ENCODE results near the gene TRPM6. TPM values are rescaled to one million over a fixed set of nuclear protein-coding genes. Genes with fewer than 3 reads are reported as not detected.

The TRPM6 gene
- polyA plus RNA-seq, 6 donors from 2014 or later, result not detected

- Mint-ChIP-seq H3K9me3 (no peaks in the 10 kb centered on the region), H3K4me3 (no peak overlapping the region), H3K27me3 (peaks cover 5 to 22% (median 17%) of the 10 kb centered on the region in 3 donors), H3K36me3 (no peaks in the 10 kb centered on the region), H3K27ac (no peak overlapping the region), H3K4me1 (no peaks in the 10 kb centered on the region)
- DNase-seq (no peak), ATAC-seq (ENCODE audit: low read depth in 2 of 2) (no peak)
These were observed 103.2 kb downstream of the TRPM6 start for GRCh38 chr9:74784506-74784905.

- Mint-ChIP-seq H3K4me1 (no peaks in the 10 kb centered on the region), H3K27ac (no peak overlapping the region), H3K36me3 (no peaks in the 10 kb centered on the region), H3K27me3 (peaks cover 7 to 21% (median 20%) of the 10 kb centered on the region in 3 donors), H3K4me3 (no peak overlapping the region), H3K9me3 (no peaks in the 10 kb centered on the region)
- ATAC-seq (ENCODE audit: low read depth in 2 of 2), result no peak
- DNase-seq, result no peak
These were observed 104.3 kb downstream of the TRPM6 start for GRCh38 chr9:74783408-74783807.

GRCh38 chr9:74777136-74777879 is 110.4 kb downstream of the TRPM6 start:
- H3K36me3 Mint-ChIP-seq, result no peaks in the 10 kb centered on the region
- peaks cover 10 to 20% (median 11%) of the 10 kb centered on the region in 3 donors for H3K27me3 Mint-ChIP-seq
- peak; percentile 58 to 68 for ATAC-seq (ENCODE audit: low read depth in 2 of 2)
- H3K27ac Mint-ChIP-seq, result peak overlapping the region in 1 of 6 donors; percentile 29
- H3K4me3 Mint-ChIP-seq, result no peak overlapping the region
- no peaks in the 10 kb centered on the region for H3K9me3 Mint-ChIP-seq
- no peaks in the 10 kb centered on the region for H3K4me1 Mint-ChIP-seq
- peak; percentile 51 for DNase-seq

- Mint-ChIP-seq H3K36me3 (no peaks in the 10 kb centered on the region), H3K27ac (no peak overlapping the region), H3K4me1 (no peaks in the 10 kb centered on the region), H3K9me3 (no peaks in the 10 kb centered on the region), H3K27me3 (peaks cover 13 to 22% (median 14%) of the 10 kb centered on the region in 3 donors), H3K4me3 (no peak overlapping the region)
- DNase-seq, result no peak
- ATAC-seq (ENCODE audit: low read depth in 2 of 2), result no peak
These were observed 112.3 kb downstream of the TRPM6 start for GRCh38 chr9:74775396-74775795.

- ATAC-seq (ENCODE audit: low read depth in 2 of 2), result peak; percentile 45 to 75
- no peaks in the 10 kb centered on the region for H3K4me1 Mint-ChIP-seq
- no peaks in the 10 kb centered on the region for H3K36me3 Mint-ChIP-seq
- peaks cover 9 to 15% (median 11%) of the 10 kb centered on the region in 3 donors for H3K27me3 Mint-ChIP-seq
- H3K4me3 Mint-ChIP-seq, result no peak overlapping the region
- DNase-seq, result peak; percentile 55
- peak overlapping the region in 1 of 6 donors; percentile 14 for H3K27ac Mint-ChIP-seq
- no peaks in the 10 kb centered on the region for H3K9me3 Mint-ChIP-seq
These were observed 113.7 kb downstream of the TRPM6 start for GRCh38 chr9:74773886-74774479.

GRCh38 chr9:74772121-74772520 is 115.6 kb downstream of the TRPM6 start:
- no peak overlapping the region for H3K27ac Mint-ChIP-seq
- H3K27me3 Mint-ChIP-seq, result peaks cover 9 to 28% (median 21%) of the 10 kb centered on the region in 3 donors
- no peaks in the 10 kb centered on the region for H3K4me1 Mint-ChIP-seq
- H3K9me3 Mint-ChIP-seq, result no peaks in the 10 kb centered on the region
- ATAC-seq (ENCODE audit: low read depth in 2 of 2), result no peak
- H3K4me3 Mint-ChIP-seq, result no peak overlapping the region
- no peaks in the 10 kb centered on the region for H3K36me3 Mint-ChIP-seq
- no peak for DNase-seq

- ATAC-seq (ENCODE audit: low read depth in 2 of 2), result no peak
These were observed 116.0 kb downstream of the TRPM6 start for GRCh38 chr9:74771672-74772071.

GRCh38 chr9:74771262-74771585 is 116.5 kb downstream of the TRPM6 start:
- ATAC-seq (ENCODE audit: low read depth in 2 of 2) (no peak), DNase-seq (no peak)
- Mint-ChIP-seq H3K27ac (peak overlapping the region in 1 of 6 donors; percentile 32), H3K36me3 (no peaks in the 10 kb centered on the region), H3K27me3 (peaks cover 9 to 28% (median 21%) of the 10 kb centered on the region in 3 donors), H3K4me1 (no peaks in the 10 kb centered on the region), H3K4me3 (no peak overlapping the region), H3K9me3 (no peaks in the 10 kb centered on the region)

More at GRCh38 chr9:74771672-74772071, 116.0 kb downstream of the TRPM6 start:
- no peaks in the 10 kb centered on the region for H3K9me3 Mint-ChIP-seq
- no peak overlapping the region for H3K27ac Mint-ChIP-seq
- no peak for DNase-seq
- H3K27me3 Mint-ChIP-seq, result peaks cover 9 to 28% (median 21%) of the 10 kb centered on the region in 3 donors
- H3K36me3 Mint-ChIP-seq, result no peaks in the 10 kb centered on the region
- H3K4me1 Mint-ChIP-seq, result no peaks in the 10 kb centered on the region
- H3K4me3 Mint-ChIP-seq, result no peak overlapping the region

GRCh38 chr9:74770508-74771261 is 117.0 kb downstream of the TRPM6 start:
- H3K9me3 Mint-ChIP-seq, result no peaks in the 10 kb centered on the region
- H3K4me3 Mint-ChIP-seq, result peak overlapping the region in 1 of 8 donors; percentile 44
- H3K36me3 Mint-ChIP-seq, result no peaks in the 10 kb centered on the region
- peaks cover 9 to 28% (median 21%) of the 10 kb centered on the region in 3 donors for H3K27me3 Mint-ChIP-seq
- peak overlapping the region in 2 of 6 donors; percentile 14 to 89 for H3K27ac Mint-ChIP-seq
- ATAC-seq (ENCODE audit: low read depth in 2 of 2) (peak; percentile 58 to 69), DNase-seq (peak; percentile 11)
- H3K4me1 Mint-ChIP-seq, result no peaks in the 10 kb centered on the region

GRCh38 chr9:74765481-74765971 is 122.2 kb downstream of the TRPM6 start:
- Mint-ChIP-seq H3K9me3 (no peaks in the 10 kb centered on the region), H3K4me3 (no peak overlapping the region)

GRCh38 chr9:74762950-74763349 is 124.8 kb downstream of the TRPM6 start:
- Mint-ChIP-seq H3K27ac (no peak overlapping the region), H3K27me3 (peaks cover 16 to 30% (median 18%) of the 10 kb centered on the region in 3 donors)

More at GRCh38 chr9:74765481-74765971, 122.2 kb downstream of the TRPM6 start:
- no peak for DNase-seq
- ATAC-seq (ENCODE audit: low read depth in 2 of 2), result no peak
- no peaks in the 10 kb centered on the region for H3K36me3 Mint-ChIP-seq
- peaks cover 11 to 46% (median 31%) of the 10 kb centered on the region in 3 donors for H3K27me3 Mint-ChIP-seq
- peak overlapping the region in 1 of 6 donors; percentile 49 for H3K27ac Mint-ChIP-seq
- no peaks in the 10 kb centered on the region for H3K4me1 Mint-ChIP-seq

GRCh38 chr9:74760031-74760700 is 127.6 kb downstream of the TRPM6 start:
- Mint-ChIP-seq H3K4me3 (no peak overlapping the region), H3K27ac (no peak overlapping the region), H3K4me1 (no peaks in the 10 kb centered on the region), H3K36me3 (no peaks in the 10 kb centered on the region), H3K9me3 (no peaks in the 10 kb centered on the region), H3K27me3 (peaks cover 18 to 28% (median 20%) of the 10 kb centered on the region in 3 donors)
- DNase-seq (no peak), ATAC-seq (ENCODE audit: low read depth in 2 of 2) (no peak)

More at GRCh38 chr9:74762950-74763349, 124.8 kb downstream of the TRPM6 start:
- Mint-ChIP-seq H3K4me3 (no peak overlapping the region), H3K9me3 (no peaks in the 10 kb centered on the region), H3K4me1 (no peaks in the 10 kb centered on the region), H3K36me3 (no peaks in the 10 kb centered on the region)
- no peak for DNase-seq
- no peak for ATAC-seq (ENCODE audit: low read depth in 2 of 2)

- Mint-ChIP-seq H3K27ac (peak overlapping the region in 1 of 6 donors; percentile 41), H3K9me3 (no peaks in the 10 kb centered on the region), H3K4me3 (no peak overlapping the region)
These were observed 131.7 kb downstream of the TRPM6 start for GRCh38 chr9:74755999-74756398.

More at GRCh38 chr9:74755999-74756398, 131.7 kb downstream of the TRPM6 start:
- Mint-ChIP-seq H3K27me3 (peaks cover 0 to 14% (median 0%) of the 10 kb centered on the region in 3 donors), H3K4me1 (no peaks in the 10 kb centered on the region), H3K36me3 (no peaks in the 10 kb centered on the region)
- DNase-seq, result no peak
- no peak for ATAC-seq (ENCODE audit: low read depth in 2 of 2)
